ENCODE measurements around the gene SELENOT. TPM values are rescaled to one million over a fixed set of nuclear protein-coding genes. Genes with fewer than 3 reads are reported as not detected.

SELENOT gene
- total and polyA plus RNA-seq, 2 of the 8 experiments (the other 6 are each of a cell fraction or from before 2014, with no cell fraction given) = 79.0 to 290 TPM

GRCh38 chr3:150620002-150620689 is 17.0 kb downstream of the SELENOT start:
- no peak for FAIRE-seq
- no peak for DNase-seq (ENCODE audit: low read depth in 1 of 2, low spot score in 2 of 2)
- no peak overlapping the region for H3K4ac ChIP-seq (replicated peaks; ENCODE audit: insufficient read length, low read depth, low read length)
- no peaks in the 10 kb centered on the region for H4K20me1 ChIP-seq (replicated peaks in 1 of 2; ENCODE audit: control insufficient read depth in 1 of 2, insufficient read depth in 2 of 2, low read length in 2 of 2)
- no peak overlapping the region for H4K5ac ChIP-seq (ENCODE audit: insufficient read length, low read depth, low read length)
- H3K9me3 ChIP-seq (ENCODE audit: insufficient read depth in 2 of 2, low read depth in 1 of 2, low read length in 1 of 2) = no peaks in the 10 kb centered on the region
- H3K23me2 ChIP-seq (ENCODE audit: low read depth, low read length) = no peaks in the 10 kb centered on the region
- H4K8ac ChIP-seq (ENCODE audit: extremely low read depth, insufficient read depth, low read length) = no peak overlapping the region
- H3K4me3 ChIP-seq (ENCODE audit: extremely low read depth in 1 of 4, insufficient read depth in 2 of 4, low read depth in 3 of 4, low read length in 4 of 4) = no peak overlapping the region
- no peak overlapping the region for H3K9ac ChIP-seq (replicated peaks in 1 of 4; ENCODE audit: extremely low read depth in 1 of 4, low read depth in 3 of 4, low read length in 3 of 4)
- TF ChIP-seq TAF1 (IDR thresholded peaks at IDR 0.05; ENCODE audit: low read depth, low read length) = no peak
- TF ChIP-seq FOSL1 (IDR thresholded peaks at IDR 0.05; ENCODE audit: insufficient read depth, low read depth, low read length) = no peak
- no peak for TF ChIP-seq JUND (IDR thresholded peaks at IDR 0.05; ENCODE audit: low read length)
- TF ChIP-seq BRCA1 (IDR thresholded peaks at IDR 0.05; ENCODE audit: low read depth, low read length) = no peak
- TF ChIP-seq HDAC2 (IDR thresholded peaks at IDR 0.05; ENCODE audit: borderline replicate concordance in 1 of 2, low read depth in 2 of 2, low read length in 2 of 2) = no peak
- TF ChIP-seq KDM4A (IDR thresholded peaks at IDR 0.05; ENCODE audit: low read depth, low read length, severe bottlenecking) = no peak
- no peaks in the 10 kb centered on the region for H3K27me3 ChIP-seq (replicated peaks in 1 of 4; ENCODE audit: control insufficient read depth in 3 of 4, extremely low read depth in 1 of 4, insufficient read depth in 3 of 4, low read length in 3 of 4)
- H3K4me2 ChIP-seq (ENCODE audit: insufficient read depth in 1 of 2, low read depth in 2 of 2, low read length in 2 of 2) = no peak overlapping the region
- no peak overlapping the region for H3K23ac ChIP-seq (ENCODE audit: insufficient read length)
- no peak overlapping the region for H3K14ac ChIP-seq (ENCODE audit: insufficient read length)
- H2AK5ac ChIP-seq (ENCODE audit: low read depth, low read length) = no peak overlapping the region
- H4K91ac ChIP-seq (replicated peaks; ENCODE audit: insufficient read length, low read length) = no peak overlapping the region
- H2AFZ ChIP-seq (ENCODE audit: low read length) = no peak overlapping the region
- peaks cover 2% of the 10 kb centered on the region for H3K79me1 ChIP-seq (ENCODE audit: low read depth, low read length)
- no peak overlapping the region for H2BK15ac ChIP-seq (ENCODE audit: low read length)
- no peak overlapping the region for H3K27ac ChIP-seq (ENCODE audit: low read depth, low read length)
- H2BK5ac ChIP-seq (ENCODE audit: low read depth, low read length) = no peak overlapping the region
- ChIA-PET CTCF (ENCODE audit: partially characterized antibody) (interaction anchor here (1.4 kb wide), 1 partner anchor 11 kb away, joined by 4 read pairs; no protein-coding TSS in a partner anchor), POLR2A (ENCODE audit: partially characterized antibody) (interaction anchor here (0.7 to 1.3 kb wide), 3 partner anchors 12 to 17 kb away, joined by 3 to 5 read pairs (median 5); partner anchors contain the start of gene SELENOT)
- 88% methylated on average over 7 of the region's 7 CpGs; no CpG with 5 or more reads in 1 of the 2 experiments for WGBS, 2 experiments (ENCODE audit: extremely low coverage in 1 of 2, insufficient coverage in 1 of 2, insufficient read length in 1 of 2, insufficient replicate concordance in 2 of 2, low coverage in 1 of 2, low lambda C conversion rate in 2 of 2, missing lambda C conversion rate in 1 of 2)
- H3K36me3 ChIP-seq (ENCODE audit: control insufficient read depth in 2 of 4, insufficient read depth in 4 of 4, low read length in 3 of 4) = peaks cover 0 to 14% (median 2%) of the 10 kb centered on the region in 4 experiments; a peak in 3 of 8 replicates
- H3K79me2 ChIP-seq (ENCODE audit: control insufficient read depth in 1 of 2, insufficient read depth in 2 of 2, low read length in 2 of 2) = peaks cover 0 to 65% of the 10 kb centered on the region in 2 experiments; a peak in 2 of 4 replicates
- no peak overlapping the region for H2BK20ac ChIP-seq (ENCODE audit: low read length)
- H3K18ac ChIP-seq (ENCODE audit: extremely low read depth, low read length) = no peak overlapping the region
- no peak overlapping the region for H2BK120ac ChIP-seq (replicated peaks; ENCODE audit: low read depth, low read length)
- H3K56ac ChIP-seq (replicated peaks; ENCODE audit: insufficient read length, low read depth, low read length) = no peak overlapping the region
- H3K4me1 ChIP-seq (replicated peaks in 1 of 4; ENCODE audit: control insufficient read depth in 3 of 4, insufficient read depth in 4 of 4, low read length in 3 of 4) = no peaks in the 10 kb centered on the region; a peak in 1 of 7 replicates
- H2BK12ac ChIP-seq (ENCODE audit: low read depth, low read length) = no peak overlapping the region
